T-helper 17 cell (primary cell): ENCODE data around the gene FRK. TPM values are rescaled to one million over a fixed set of nuclear protein-coding genes. Genes with fewer than 3 reads are reported as not detected.
"Not testable (repeated sequence)": the region's sequence is repeated elsewhere in the genome, so short reads cannot be mapped to it uniquely, and the experiment has no call there.

ENCODE experiments used
- ATAC-seq: fragments of 150-1000 bp; cut with Tn5 transposase; 2 replicates; pipeline ENCODE4 v1.10.0; 2021; ENCODE audit warnings: mild to moderate bottlenecking, moderate library complexity
- DNase-seq, 3 donors: peaks; one replicate each; pipeline versions ENCODE4 v3.0.0 to v3.0.0-alpha.2; 2020 to 2021
- H3K9me3 ChIP-seq: one replicate; pipeline ENCODE4 v1.7.0; 2013; ENCODE audit warnings: low read length, mild to moderate bottlenecking; ENCODE audit not compliant: control insufficient read depth, poor library complexity, severe bottlenecking
- H3K27ac Mint-ChIP-seq: one replicate; pipeline ENCODE4 v1.8.0; 2022; ENCODE audit warnings: mild to moderate bottlenecking, moderate library complexity, mixed read lengths
- H3K27me3 Mint-ChIP-seq: one replicate; pipeline ENCODE4 v1.8.0; 2022; ENCODE audit warnings: mixed read lengths
- H3K36me3 Mint-ChIP-seq: one replicate; pipeline ENCODE4 v1.8.0; 2022; ENCODE audit warnings: low read depth, mixed read lengths
- H3K4me1 Mint-ChIP-seq: one replicate; pipeline ENCODE4 v1.8.0; 2022; ENCODE audit warnings: mild to moderate bottlenecking, mixed read lengths
- H3K4me3 Mint-ChIP-seq: one replicate; pipeline ENCODE4 v1.8.0; 2022; ENCODE audit warnings: mild to moderate bottlenecking, moderate library complexity, mixed read lengths
- total RNA-seq, 4 donors: library from RNA in 2 of 4; stranded (reverse) in 2 of 4; gene quantifications; one replicate each; pipeline ENCODE4 v1.2.3 and lab custom pipeline; 2022 to 2026

FRK gene
- total RNA-seq, 2 donors from 2014 or later, result 0.02 TPM; not detected in 1

GRCh38 chr6:116096048-116096759 lies 35.5 kb upstream of the FRK start:
- not testable (repeated sequence) for H3K36me3 Mint-ChIP-seq, H3K27ac Mint-ChIP-seq, H3K4me1 Mint-ChIP-seq, ATAC-seq, H3K9me3 ChIP-seq, H3K4me3 Mint-ChIP-seq, DNase-seq
- peaks cover 14% of the 10 kb centered on the region for H3K27me3 Mint-ChIP-seq

- Mint-ChIP-seq H3K36me3 (no peaks in the 10 kb centered on the region), H3K27me3 (peaks cover 14% of the 10 kb centered on the region), H3K4me3 (no peak overlapping the region), H3K27ac (no peak overlapping the region), H3K4me1 (peaks cover 3% of the 10 kb centered on the region)
- H3K9me3 ChIP-seq, result no peaks in the 10 kb centered on the region
- DNase-seq, result no peak
- ATAC-seq, result no peak
Measured at GRCh38 chr6:116094041-116094440, 33.4 kb upstream of the FRK start.

GRCh38 chr6:116090251-116090650 lies 29.6 kb upstream of the FRK start:
- Mint-ChIP-seq H3K27me3 (peaks cover 14% of the 10 kb centered on the region), H3K4me3 (no peak overlapping the region), H3K36me3 (no peaks in the 10 kb centered on the region), H3K4me1 (peaks cover 3% of the 10 kb centered on the region), H3K27ac (no peak overlapping the region)
- no peak for DNase-seq
- ATAC-seq, result no peak
- H3K9me3 ChIP-seq, result no peaks in the 10 kb centered on the region

- ATAC-seq (no peak), DNase-seq (no peak)
- no peak overlapping the region for H3K27ac Mint-ChIP-seq
- H3K9me3 ChIP-seq, result no peaks in the 10 kb centered on the region
- H3K27me3 Mint-ChIP-seq, result peaks cover 20% of the 10 kb centered on the region
- peaks cover 3% of the 10 kb centered on the region for H3K36me3 Mint-ChIP-seq
- H3K4me3 Mint-ChIP-seq, result no peak overlapping the region
- peaks cover 3% of the 10 kb centered on the region for H3K4me1 Mint-ChIP-seq
Measured at GRCh38 chr6:116088946-116089345, 28.3 kb upstream of the FRK start.

GRCh38 chr6:116087437-116088027 lies 26.8 kb upstream of the FRK start:
- Mint-ChIP-seq H3K36me3 (peaks cover 5% of the 10 kb centered on the region), H3K4me3 (no peak overlapping the region), H3K4me1 (peaks cover 3% of the 10 kb centered on the region), H3K27ac (no peak overlapping the region), H3K27me3 (peaks cover 22% of the 10 kb centered on the region)
- H3K9me3 ChIP-seq, result no peaks in the 10 kb centered on the region
- ATAC-seq, result no peak
- no peak for DNase-seq

GRCh38 chr6:116084284-116084683 lies 23.6 kb upstream of the FRK start:
- Mint-ChIP-seq H3K4me1 (no peaks in the 10 kb centered on the region), H3K27ac (no peak overlapping the region), H3K36me3 (peaks cover 5% of the 10 kb centered on the region), H3K4me3 (no peak overlapping the region), H3K27me3 (peaks cover 24% of the 10 kb centered on the region)
- DNase-seq (no peak), ATAC-seq (no peak)
- no peaks in the 10 kb centered on the region for H3K9me3 ChIP-seq

- no peak overlapping the region for H3K27ac Mint-ChIP-seq
- DNase-seq, result no peak
- no peak overlapping the region for H3K4me3 Mint-ChIP-seq
- H3K36me3 Mint-ChIP-seq, result peaks cover 5% of the 10 kb centered on the region
- peaks cover 34% of the 10 kb centered on the region for H3K27me3 Mint-ChIP-seq
- H3K9me3 ChIP-seq, result no peaks in the 10 kb centered on the region
- H3K4me1 Mint-ChIP-seq, result no peaks in the 10 kb centered on the region
- no peak for ATAC-seq
Measured at GRCh38 chr6:116083052-116083451, 22.4 kb upstream of the FRK start.

GRCh38 chr6:116078945-116079344 lies 18.3 kb upstream of the FRK start:
- no peak overlapping the region for H3K4me3 Mint-ChIP-seq
- no peak for ATAC-seq
- H3K27ac Mint-ChIP-seq, result no peak overlapping the region
- DNase-seq, result no peak
- H3K36me3 Mint-ChIP-seq, result peaks cover 2% of the 10 kb centered on the region
- H3K27me3 Mint-ChIP-seq, result peaks cover 34% of the 10 kb centered on the region
- no peaks in the 10 kb centered on the region for H3K9me3 ChIP-seq
- peaks cover 2% of the 10 kb centered on the region for H3K4me1 Mint-ChIP-seq

- H3K27me3 Mint-ChIP-seq, result peaks cover 34% of the 10 kb centered on the region
- DNase-seq (no peak), ATAC-seq (no peak)
- H3K4me1 Mint-ChIP-seq, result peaks cover 2% of the 10 kb centered on the region
- H3K9me3 ChIP-seq, result no peaks in the 10 kb centered on the region
- no peak overlapping the region for H3K4me3 Mint-ChIP-seq
- peaks cover 2% of the 10 kb centered on the region for H3K36me3 Mint-ChIP-seq
- no peak overlapping the region for H3K27ac Mint-ChIP-seq
Measured at GRCh38 chr6:116078522-116078921, 17.8 kb upstream of the FRK start.

- Mint-ChIP-seq H3K27ac (no peak overlapping the region), H3K36me3 (no peaks in the 10 kb centered on the region), H3K4me3 (no peak overlapping the region), H3K4me1 (peaks cover 2% of the 10 kb centered on the region), H3K27me3 (peaks cover 16% of the 10 kb centered on the region)
- H3K9me3 ChIP-seq, result no peaks in the 10 kb centered on the region
- DNase-seq, result no peak
- ATAC-seq, result no peak
Measured at GRCh38 chr6:116074732-116075390, 14.2 kb upstream of the FRK start.

- H3K36me3 Mint-ChIP-seq, result no peaks in the 10 kb centered on the region
- no peak for DNase-seq
- no peak for ATAC-seq
- H3K9me3 ChIP-seq, result no peaks in the 10 kb centered on the region
- no peak overlapping the region for H3K27ac Mint-ChIP-seq
- H3K27me3 Mint-ChIP-seq, result peaks cover 14% of the 10 kb centered on the region
- H3K4me3 Mint-ChIP-seq, result no peak overlapping the region
- peaks cover 2% of the 10 kb centered on the region for H3K4me1 Mint-ChIP-seq
Measured at GRCh38 chr6:116073765-116074440, 13.2 kb upstream of the FRK start.

- peaks cover 9% of the 10 kb centered on the region for H3K27me3 Mint-ChIP-seq
- no peak for ATAC-seq
- no peaks in the 10 kb centered on the region for H3K9me3 ChIP-seq
- H3K4me3 Mint-ChIP-seq, result no peak overlapping the region
- no peak overlapping the region for H3K27ac Mint-ChIP-seq
- no peak for DNase-seq
- H3K36me3 Mint-ChIP-seq, result no peaks in the 10 kb centered on the region
- H3K4me1 Mint-ChIP-seq, result peaks cover under 1% of the 10 kb centered on the region
Measured at GRCh38 chr6:116072368-116072767, 11.7 kb upstream of the FRK start.

- H3K36me3 Mint-ChIP-seq, result no peaks in the 10 kb centered on the region
- DNase-seq (no peak), ATAC-seq (no peak)
- H3K4me1 Mint-ChIP-seq, result no peaks in the 10 kb centered on the region
- no peaks in the 10 kb centered on the region for H3K9me3 ChIP-seq
- no peak overlapping the region for H3K4me3 Mint-ChIP-seq
- peaks cover 6% of the 10 kb centered on the region for H3K27me3 Mint-ChIP-seq
- H3K27ac Mint-ChIP-seq, result no peak overlapping the region
Measured at GRCh38 chr6:116070616-116071389, 10.1 kb upstream of the FRK start.
